Peyer's patch (tissue), 4 donors: ENCODE measurements around the gene GNL3.

Experiments used
- CTCF ChIP-seq, 6 experiments: fragments of 450-650 bp in 4 of 6; fragments of 200-600 bp in 2 of 6; sonication (generic) in 1 of 6; IDR thresholded peaks; one replicate each; pipeline ENCODE4 v1.5.1; 2017 to 2019; ENCODE audit warnings: antibody characterized with exemption in 6 of 6, mild to moderate bottlenecking in 3 of 6, moderate library complexity in 1 of 6
- POLR2A ChIP-seq, 2 donors: fragments of 450-650 bp; IDR thresholded peaks; one replicate each; pipeline ENCODE4 v1.5.1; 2017; ENCODE audit warnings: antibody characterized with exemption in 2 of 2, mild to moderate bottlenecking in 2 of 2, moderate library complexity in 2 of 2

DNA sequence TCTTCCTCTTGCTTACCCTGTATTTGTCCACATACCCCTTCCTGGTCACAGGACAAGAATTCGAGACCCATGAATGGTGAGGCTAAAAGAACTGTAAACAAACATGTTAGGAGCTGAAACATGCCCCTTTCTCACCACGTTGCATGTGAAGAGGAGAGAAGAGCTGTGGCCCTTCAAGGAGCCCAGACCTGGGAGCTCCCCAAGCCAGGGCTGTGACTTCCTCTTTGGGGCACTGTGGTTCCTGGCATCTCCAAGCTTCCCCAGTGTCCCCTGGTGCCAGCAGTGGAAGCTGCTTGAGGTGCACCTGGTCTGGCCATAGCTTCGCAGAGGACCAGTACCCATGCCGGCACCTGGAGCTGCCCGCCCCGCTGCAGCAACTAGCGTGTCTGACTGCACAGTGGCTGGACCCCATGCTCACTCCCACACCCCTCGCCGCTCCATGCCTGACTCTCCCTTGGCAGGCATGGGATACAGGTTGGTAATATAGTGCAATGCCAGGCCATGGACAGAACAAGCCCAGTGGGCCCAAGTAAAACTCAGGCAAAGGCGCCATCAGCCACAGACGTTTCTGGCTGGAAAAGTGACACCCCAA is 30.0 kb downstream of the GNL3 start:
- TF ChIP-seq CTCF (IDR thresholded peaks at IDR 0.05) (no peak), POLR2A (IDR thresholded peaks at IDR 0.05) (no peak)
